ENCODE data around the gene ACY1. TPM values are rescaled to one million over a fixed set of nuclear protein-coding genes. Genes with fewer than 3 reads are reported as not detected.

ACY1 gene
- total RNA-seq, 3 donors from 2014 or later, result 40.0 to 49.2 (median 46.4) TPM

- intact Hi-C loops (cut with DNase I; ENCODE audit: low total_unique reads), result no loop called here
- DNase-seq (ENCODE audit: low spot score in 2 of 2), result no peak
- Histone ChIP-seq H3K9me3 (no peaks in the 10 kb centered on the region), H3K4me3 (no peak overlapping the region), H3K27ac (peak overlapping the region; percentile 45 to 96), H3K36me3 (no peaks in the 10 kb centered on the region), H3K4me1 (peaks cover 7 to 14% of the 10 kb centered on the region in 2 donors), H3K27me3 (no peaks in the 10 kb centered on the region)
- no peak for TF ChIP-seq CTCF (IDR thresholded peaks at IDR 0.05)
- no peak for TF ChIP-seq POLR2A (IDR thresholded peaks at IDR 0.05)
- TF ChIP-seq POLR2AphosphoS5 (IDR thresholded peaks at IDR 0.05), result no peak
These were observed 5.2 kb upstream of the ACY1 start for GRCh38 chr3:51978143-51978502.

- Histone ChIP-seq H3K27me3 (no peaks in the 10 kb centered on the region), H3K27ac (peak overlapping the region in 1 of 2 donors; percentile 30), H3K36me3 (no peaks in the 10 kb centered on the region), H3K9me3 (no peaks in the 10 kb centered on the region), H3K4me1 (peaks cover 4 to 17% of the 10 kb centered on the region in 2 donors), H3K4me3 (no peak overlapping the region)
- intact Hi-C loops (cut with DNase I; ENCODE audit: low total_unique reads), result no loop called here
- no peak for TF ChIP-seq POLR2A (IDR thresholded peaks at IDR 0.05)
- TF ChIP-seq CTCF (IDR thresholded peaks at IDR 0.05), result no peak
- no peak for TF ChIP-seq POLR2AphosphoS5 (IDR thresholded peaks at IDR 0.05)
- DNase-seq (ENCODE audit: low spot score in 2 of 2), result no peak
These were observed 3.1 kb upstream of the ACY1 start for GRCh38 chr3:51980253-51980652.

GRCh38 chr3:51982352-51982837 is 940 bp upstream of the ACY1 start:
- Histone ChIP-seq H3K4me1 (peaks cover 4 to 17% of the 10 kb centered on the region in 2 donors), H3K4me3 (peak overlapping the region; percentile 52 to 74 (median 69)), H3K9me3 (no peaks in the 10 kb centered on the region), H3K27me3 (no peaks in the 10 kb centered on the region), H3K27ac (peak overlapping the region; percentile 95 to 97), H3K36me3 (no peaks in the 10 kb centered on the region)
- TF ChIP-seq CTCF (IDR thresholded peaks at IDR 0.05) (peak in 2 of 3 donors; percentile 35 to 36), POLR2AphosphoS5 (IDR thresholded peaks at IDR 0.05) (no peak), POLR2A (IDR thresholded peaks at IDR 0.05) (no peak)
- DNase-seq (ENCODE audit: low spot score in 2 of 2), result no peak
- intact Hi-C loops (cut with DNase I; ENCODE audit: low total_unique reads), result no loop called here

GRCh38 chr3:51983578-51984268 is 388 bp downstream of the ACY1 start:
- intact Hi-C loops (cut with DNase I; ENCODE audit: low total_unique reads), result no loop called here
- TF ChIP-seq POLR2A (IDR thresholded peaks at IDR 0.05) (no peak), POLR2AphosphoS5 (IDR thresholded peaks at IDR 0.05) (no peak), CTCF (IDR thresholded peaks at IDR 0.05) (no peak)
- DNase-seq (ENCODE audit: low spot score in 2 of 2), result no peak
- no peaks in the 10 kb centered on the region for H3K27me3 ChIP-seq
- H3K36me3 ChIP-seq, result no peaks in the 10 kb centered on the region
- peaks cover 4 to 17% of the 10 kb centered on the region in 2 donors for H3K4me1 ChIP-seq
- no peaks in the 10 kb centered on the region for H3K9me3 ChIP-seq
- H3K27ac ChIP-seq, result peak overlapping the region; percentile 95 to 97
- peak overlapping the region; percentile 52 to 74 (median 69) for H3K4me3 ChIP-seq

- Histone ChIP-seq H3K4me3 (peak overlapping the region in 1 of 3 donors; percentile 74), H3K9me3 (no peaks in the 10 kb centered on the region), H3K27ac (peak overlapping the region; percentile 95 to 97), H3K4me1 (peaks cover 4 to 17% of the 10 kb centered on the region in 2 donors), H3K36me3 (no peaks in the 10 kb centered on the region), H3K27me3 (no peaks in the 10 kb centered on the region)
- intact Hi-C loops (cut with DNase I; ENCODE audit: low total_unique reads), result no loop called here
- TF ChIP-seq CTCF (IDR thresholded peaks at IDR 0.05), result no peak
- TF ChIP-seq POLR2A (IDR thresholded peaks at IDR 0.05), result no peak
- TF ChIP-seq POLR2AphosphoS5 (IDR thresholded peaks at IDR 0.05), result no peak
- no peak for DNase-seq (ENCODE audit: low spot score in 2 of 2)
These were observed 923 bp downstream of the ACY1 start for GRCh38 chr3:51984269-51984647.

Data from breast epithelium (tissue), 4 donors.